GM12874 (cell line): Measurements from ENCODE around the gene SULT4A1.

Experiments used
- TF ChIP-seq, protein P1 (sequence below): IDR thresholded peaks from 2 replicates; pipeline ENCODE4 v1.5.1; 2011; ENCODE audit warnings: low read depth, mild to moderate bottlenecking, control low read depth, low read length, moderate library complexity; ENCODE audit not compliant: insufficient read depth

SULT4A1 gene

DNA sequence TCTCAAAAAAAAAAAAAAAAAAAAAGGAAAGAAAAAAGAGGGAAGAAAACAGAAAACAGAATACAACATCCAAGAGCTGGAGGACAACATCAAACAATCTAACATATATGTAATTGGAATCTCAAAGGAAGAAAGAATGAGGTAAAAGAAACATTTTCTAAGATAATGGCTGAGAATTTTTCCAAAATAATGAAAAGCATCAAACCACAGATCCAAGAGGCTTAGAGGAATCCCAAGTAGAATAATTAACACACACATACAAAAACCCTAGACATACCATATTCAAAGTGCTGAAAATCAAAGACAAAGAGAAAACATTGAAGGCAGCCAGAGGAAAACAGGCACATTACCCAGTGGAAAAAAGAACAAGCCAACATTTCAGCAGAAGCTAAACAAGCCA, 4.9 kb downstream of the SULT4A1 start:
- TF ChIP-seq, protein P1, sequence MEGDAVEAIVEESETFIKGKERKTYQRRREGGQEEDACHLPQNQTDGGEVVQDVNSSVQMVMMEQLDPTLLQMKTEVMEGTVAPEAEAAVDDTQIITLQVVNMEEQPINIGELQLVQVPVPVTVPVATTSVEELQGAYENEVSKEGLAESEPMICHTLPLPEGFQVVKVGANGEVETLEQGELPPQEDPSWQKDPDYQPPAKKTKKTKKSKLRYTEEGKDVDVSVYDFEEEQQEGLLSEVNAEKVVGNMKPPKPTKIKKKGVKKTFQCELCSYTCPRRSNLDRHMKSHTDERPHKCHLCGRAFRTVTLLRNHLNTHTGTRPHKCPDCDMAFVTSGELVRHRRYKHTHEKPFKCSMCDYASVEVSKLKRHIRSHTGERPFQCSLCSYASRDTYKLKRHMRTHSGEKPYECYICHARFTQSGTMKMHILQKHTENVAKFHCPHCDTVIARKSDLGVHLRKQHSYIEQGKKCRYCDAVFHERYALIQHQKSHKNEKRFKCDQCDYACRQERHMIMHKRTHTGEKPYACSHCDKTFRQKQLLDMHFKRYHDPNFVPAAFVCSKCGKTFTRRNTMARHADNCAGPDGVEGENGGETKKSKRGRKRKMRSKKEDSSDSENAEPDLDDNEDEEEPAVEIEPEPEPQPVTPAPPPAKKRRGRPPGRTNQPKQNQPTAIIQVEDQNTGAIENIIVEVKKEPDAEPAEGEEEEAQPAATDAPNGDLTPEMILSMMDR: no peak

DNA sequence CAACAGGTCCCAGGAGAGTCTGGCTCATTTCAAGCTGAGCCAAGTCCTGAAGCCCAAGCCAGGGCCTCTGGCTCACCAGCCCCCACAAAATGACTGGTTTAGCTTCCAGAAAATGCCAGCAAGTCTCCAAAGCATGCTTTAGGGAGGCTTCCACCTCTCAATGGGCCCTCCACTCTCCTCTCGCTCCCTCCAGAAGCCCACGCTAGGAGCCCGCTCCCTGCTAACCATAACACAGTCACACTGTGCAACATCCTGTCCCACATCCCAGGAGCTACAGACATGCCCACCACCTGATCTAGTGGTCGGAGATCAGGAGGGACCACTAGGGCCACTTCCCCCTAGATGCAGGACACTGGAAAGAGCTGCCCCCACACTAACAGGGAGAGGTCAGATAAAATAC, 6.9 kb downstream of the SULT4A1 start:
- TF ChIP-seq, protein P1: no peak

DNA sequence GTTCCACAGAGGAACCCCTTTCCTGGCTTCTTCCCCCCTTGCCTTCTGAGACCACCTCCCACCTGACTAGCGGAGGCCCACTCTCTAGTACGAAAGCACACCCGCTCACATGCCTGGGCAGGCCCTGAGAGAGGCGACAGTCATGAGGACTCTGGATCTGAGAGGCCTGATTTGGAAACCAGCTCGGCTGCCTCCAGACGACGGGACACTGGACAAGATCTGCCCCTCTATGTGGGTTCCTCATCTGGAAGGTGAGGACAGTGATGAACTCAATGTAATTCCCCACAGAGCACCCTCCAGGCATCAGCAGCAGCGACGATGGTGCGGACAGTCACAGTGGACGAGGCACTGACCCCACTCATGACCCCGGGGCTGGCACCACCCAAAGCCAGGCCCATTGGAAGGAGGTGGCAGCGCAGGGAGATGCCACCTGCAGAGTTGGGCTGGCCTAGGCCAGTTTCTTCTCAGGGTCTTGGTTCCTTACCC, 7.5 kb downstream of the SULT4A1 start:
- TF ChIP-seq, protein P1: no peak

DNA sequence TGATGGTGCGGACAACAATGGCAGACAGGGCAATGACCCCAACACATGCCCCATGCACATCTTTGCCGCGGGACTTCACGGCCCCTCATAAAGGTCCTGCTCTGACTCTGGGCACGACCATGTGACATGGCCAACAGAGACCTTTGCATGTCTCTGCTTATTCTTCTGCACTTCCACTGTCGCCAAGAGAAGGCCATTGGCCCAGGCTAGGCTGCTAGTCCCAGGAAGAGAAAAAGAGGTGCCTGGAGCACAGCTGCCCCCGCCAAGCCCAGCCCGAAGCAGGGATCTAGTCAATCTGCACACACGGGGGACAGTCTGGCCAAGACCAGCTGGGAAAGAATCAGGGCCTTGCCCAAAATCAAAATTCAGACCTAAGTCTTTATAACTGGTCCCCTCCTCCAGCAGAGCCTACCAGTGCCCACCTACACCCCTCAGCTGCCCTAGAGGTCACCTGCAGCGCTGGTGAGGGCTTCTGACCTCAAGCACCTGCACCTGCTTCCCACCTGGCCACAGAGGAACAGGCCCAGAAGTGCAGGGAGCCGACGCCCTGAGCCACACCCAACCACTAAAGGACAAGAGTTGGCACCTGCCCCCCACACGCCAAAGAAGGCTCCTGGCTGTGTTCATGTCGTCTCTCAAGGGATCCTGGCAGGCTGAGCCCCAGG, 8.1 kb downstream of the SULT4A1 start:
- TF ChIP-seq, protein P1: no peak

DNA sequence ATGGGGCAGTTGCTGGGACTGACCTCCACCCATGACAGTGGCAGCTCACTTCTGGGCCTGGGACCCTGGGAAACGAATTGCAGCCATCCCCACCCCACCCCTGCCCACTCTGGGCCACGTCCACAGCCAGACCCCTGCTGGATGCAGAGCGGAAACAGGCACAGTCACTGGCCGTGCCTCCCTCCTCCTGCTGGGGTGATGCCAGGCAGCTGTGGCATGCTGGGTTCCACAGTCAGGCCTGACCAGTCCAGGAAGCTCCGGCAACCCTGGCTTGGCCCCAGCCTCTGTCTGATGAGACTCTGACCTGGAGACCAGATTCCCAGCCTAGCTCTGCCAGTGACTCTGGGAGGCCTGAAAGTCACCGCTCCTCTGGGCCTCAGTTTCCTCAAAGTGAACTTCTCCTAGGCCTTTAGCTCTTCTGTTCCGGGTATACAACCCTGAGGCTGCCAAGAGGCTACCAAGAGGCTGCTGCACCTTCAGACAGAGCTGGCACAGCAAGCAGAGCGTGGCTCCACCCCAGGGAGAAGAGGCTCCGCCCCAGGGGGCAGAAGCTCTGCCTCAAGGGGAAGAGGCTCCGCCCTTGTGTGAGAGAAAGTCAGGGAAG, 8.9 kb downstream of the SULT4A1 start:
- TF ChIP-seq, protein P1: no peak

DNA sequence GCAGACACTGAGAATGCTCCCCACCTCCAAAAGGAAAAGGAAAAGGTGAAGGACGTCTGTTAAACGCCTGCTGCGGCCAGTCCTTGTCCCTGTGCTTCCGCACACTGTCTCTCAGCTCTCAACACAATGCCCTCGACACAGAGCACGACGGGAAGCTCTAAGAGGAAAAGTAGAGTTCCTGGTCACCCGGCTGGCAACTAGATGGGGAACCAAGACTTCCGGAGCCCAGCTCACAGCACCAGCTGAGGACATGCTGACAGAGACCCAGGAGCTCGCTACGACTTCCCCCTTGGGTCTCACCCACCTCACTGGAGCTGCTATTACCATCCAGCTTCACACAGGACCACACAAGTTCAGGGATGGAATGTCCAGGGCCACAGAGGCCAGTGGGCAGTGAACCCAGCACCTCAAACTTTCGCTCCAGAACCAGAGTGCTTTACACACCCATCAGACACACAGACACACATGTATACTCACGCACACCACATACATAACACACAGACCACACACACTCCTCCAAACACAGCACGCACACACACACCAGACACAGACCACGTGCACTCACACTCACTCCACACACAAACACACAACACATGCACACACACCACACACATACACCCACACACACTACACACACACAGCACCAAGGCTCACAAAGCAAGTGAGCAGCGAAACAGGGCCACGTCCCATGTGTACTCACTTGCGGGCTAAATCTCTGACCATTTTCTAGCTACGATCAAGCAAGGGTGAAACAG, 9.6 kb downstream of the SULT4A1 start:
- TF ChIP-seq, protein P1: no peak

DNA sequence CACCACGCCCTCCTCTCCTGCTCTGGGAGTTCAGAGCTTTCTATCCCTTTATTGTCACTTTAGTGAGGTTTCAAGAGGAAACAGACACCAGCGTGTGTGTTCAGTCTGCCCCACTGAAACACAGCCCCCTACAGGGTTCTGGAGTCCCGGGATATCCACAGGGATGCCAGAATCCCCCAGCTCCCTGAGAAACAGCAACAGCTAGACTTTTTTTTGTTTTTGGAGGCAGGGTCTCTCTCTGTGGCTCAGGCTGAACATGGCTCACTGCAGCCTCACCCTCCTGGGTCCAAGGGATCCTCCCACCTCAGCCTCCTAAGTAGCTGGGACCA, 10.4 kb downstream of the SULT4A1 start:
- TF ChIP-seq, protein P1: no peak
